Measurements from ENCODE around the gene PEX14.

DNA sequence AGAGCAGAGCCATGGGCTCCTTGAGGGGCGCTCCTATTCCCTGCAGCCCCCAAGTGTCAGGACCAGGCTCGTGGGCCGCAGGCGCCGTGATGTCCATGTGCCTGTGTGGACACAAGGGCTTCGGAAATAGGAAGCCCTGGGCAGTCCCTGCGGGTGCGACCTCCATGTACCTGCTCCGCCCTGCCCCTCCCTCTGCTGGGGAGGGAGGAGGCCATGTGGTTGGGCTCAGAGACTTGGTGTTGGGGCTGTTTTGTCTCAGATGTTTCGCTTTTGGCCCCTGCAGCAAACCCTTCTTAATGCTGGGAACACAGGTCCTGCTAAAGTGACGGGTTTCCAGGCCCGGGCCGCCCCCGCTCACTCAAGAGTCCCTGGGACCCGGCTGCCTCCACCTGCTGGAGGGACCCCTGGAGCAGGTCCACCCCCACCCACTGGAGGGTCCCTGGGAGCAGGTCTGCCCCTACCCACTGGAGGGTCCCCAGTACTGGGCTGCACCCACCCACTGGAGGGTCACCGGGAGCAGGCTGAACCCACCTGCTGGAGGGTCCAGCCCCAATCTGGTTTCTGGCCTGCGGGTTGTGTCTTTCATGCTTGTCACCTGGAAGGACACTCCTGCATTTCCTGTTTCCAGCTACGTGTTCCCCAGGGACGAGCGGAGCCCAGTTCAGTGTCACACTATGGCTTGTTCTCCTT, 156.5 kb downstream of the PEX14 start:
- TF ChIP-seq RAD21 (IDR thresholded peaks at IDR 0.05; ENCODE audit: low read depth): no peak
- no peak for TF ChIP-seq POLR2A (IDR thresholded peaks at IDR 0.05; ENCODE audit: borderline replicate concordance, extremely low read depth, insufficient read depth, insufficient read length)
- TF ChIP-seq EZH2phosphoT487 (IDR thresholded peaks at IDR 0.05; ENCODE audit: borderline replicate concordance): no peak
- no peak for TF ChIP-seq CTCF (IDR thresholded peaks at IDR 0.05 in 2 of 3, conservative IDR thresholded peaks at IDR 0.05 in 1 of 3; ENCODE audit: borderline replicate concordance in 1 of 3, insufficient read depth in 1 of 3, low read depth in 2 of 3, low read length in 2 of 3)
- no peak for TF ChIP-seq ATF3 (IDR thresholded peaks at IDR 0.05)
- no peak for TF ChIP-seq YY1 (IDR thresholded peaks at IDR 0.05; ENCODE audit: extremely low read depth, insufficient replicate concordance, low read depth, low read length)
- TF ChIP-seq CEBPB (IDR thresholded peaks at IDR 0.05; ENCODE audit: low read depth): no peak
- no peak for TF ChIP-seq ELF1 (IDR thresholded peaks at IDR 0.05; ENCODE audit: borderline replicate concordance, low read depth)
- no peak for TF ChIP-seq TCF7L2 (IDR thresholded peaks at IDR 0.05; ENCODE audit: borderline replicate concordance, extremely low read depth, insufficient read depth, insufficient read length)
- no peak for TF ChIP-seq REST (IDR thresholded peaks at IDR 0.05; ENCODE audit: low read depth)
- TF ChIP-seq POLR2AphosphoS5 (IDR thresholded peaks at IDR 0.05; ENCODE audit: low read depth, low read length): no peak
- TF ChIP-seq MAX (IDR thresholded peaks at IDR 0.05): no peak
